NCI-H146 treated with DMSO at 0.1 percent for 48 hours (cell line): ENCODE results near the gene EFHC2.
"Not testable (repeated sequence)": the region's sequence is repeated elsewhere in the genome, so short reads cannot be mapped to it uniquely, and the experiment has no call there.

Experiments
- DNase-seq: peaks from one replicate; lab custom pipeline; 2025; ENCODE audit not compliant: unreplicated experiment; lab: John Stamatoyannopoulos, UW

The EFHC2 gene

GRCh38 chrX:44291468-44292092, 51.9 kb downstream of the EFHC2 start:
- DNase-seq, result no peak

- DNase-seq, result no peak
Observed at GRCh38 chrX:44290718-44291117, 52.8 kb downstream of the EFHC2 start.

- no peak for DNase-seq
Observed at GRCh38 chrX:44282753-44283152, 60.7 kb downstream of the EFHC2 start.

GRCh38 chrX:44280116-44280515, 63.4 kb downstream of the EFHC2 start:
- no peak for DNase-seq

- no peak for DNase-seq
Observed at GRCh38 chrX:44274096-44274495, 69.4 kb downstream of the EFHC2 start.

- no peak for DNase-seq
Observed at GRCh38 chrX:44267861-44268260, 75.6 kb downstream of the EFHC2 start.

- no peak for DNase-seq
Observed at GRCh38 chrX:44267116-44267515, 76.4 kb downstream of the EFHC2 start.

GRCh38 chrX:44265559-44265958, 77.9 kb downstream of the EFHC2 start:
- DNase-seq, result no peak

- DNase-seq, result no peak
Observed at GRCh38 chrX:44264936-44265335, 78.5 kb downstream of the EFHC2 start.

- no peak for DNase-seq
Observed at GRCh38 chrX:44261286-44261685, 82.2 kb downstream of the EFHC2 start.

GRCh38 chrX:44260609-44261008, 82.9 kb downstream of the EFHC2 start:
- DNase-seq, result no peak

- DNase-seq, result not testable (repeated sequence)
Observed at GRCh38 chrX:44255742-44256141, 87.7 kb downstream of the EFHC2 start.

GRCh38 chrX:44253575-44253942, 89.9 kb downstream of the EFHC2 start:
- DNase-seq, result no peak

- DNase-seq, result not testable (repeated sequence)
Observed at GRCh38 chrX:44252688-44253574, 90.5 kb downstream of the EFHC2 start.

GRCh38 chrX:44247468-44247867, 96.0 kb downstream of the EFHC2 start:
- DNase-seq, result no peak

GRCh38 chrX:44246826-44247225, 96.6 kb downstream of the EFHC2 start:
- DNase-seq, result no peak

- DNase-seq, result no peak
Observed at GRCh38 chrX:44245733-44246132, 97.7 kb downstream of the EFHC2 start.

- no peak for DNase-seq
Observed at GRCh38 chrX:44244008-44244407, 99.5 kb downstream of the EFHC2 start.

GRCh38 chrX:44241546-44241945, 101.9 kb downstream of the EFHC2 start:
- DNase-seq, result no peak

- DNase-seq, result no peak
Observed at GRCh38 chrX:44240036-44240435, 103.4 kb downstream of the EFHC2 start.

- no peak for DNase-seq
Observed at GRCh38 chrX:44239036-44239435, 104.4 kb downstream of the EFHC2 start.

- no peak for DNase-seq
Observed at GRCh38 chrX:44235534-44235933, 107.9 kb downstream of the EFHC2 start.

- no peak for DNase-seq
Observed at GRCh38 chrX:44234541-44234940, 108.9 kb downstream of the EFHC2 start.
